Lower leg skin (tissue), 3 donors: ENCODE data around the gene TRAPPC5.

Source experiments
- POLR2A ChIP-seq, 2 donors: fragments of 450-650 bp; IDR thresholded peaks; one replicate each; pipeline ENCODE4 v1.6.1; 2016 to 2017; ENCODE audit warnings: antibody characterized with exemption in 2 of 2, mild to moderate bottlenecking in 1 of 2, moderate library complexity in 1 of 2
- TF ChIP-seq, protein P1 (sequence below), 3 donors: fragments of 450-650 bp; IDR thresholded peaks; one replicate each; pipeline ENCODE4 v1.5.1; 2016; ENCODE audit warnings: antibody characterized with exemption in 3 of 3, mild to moderate bottlenecking in 3 of 3, moderate library complexity in 2 of 3

DNA sequence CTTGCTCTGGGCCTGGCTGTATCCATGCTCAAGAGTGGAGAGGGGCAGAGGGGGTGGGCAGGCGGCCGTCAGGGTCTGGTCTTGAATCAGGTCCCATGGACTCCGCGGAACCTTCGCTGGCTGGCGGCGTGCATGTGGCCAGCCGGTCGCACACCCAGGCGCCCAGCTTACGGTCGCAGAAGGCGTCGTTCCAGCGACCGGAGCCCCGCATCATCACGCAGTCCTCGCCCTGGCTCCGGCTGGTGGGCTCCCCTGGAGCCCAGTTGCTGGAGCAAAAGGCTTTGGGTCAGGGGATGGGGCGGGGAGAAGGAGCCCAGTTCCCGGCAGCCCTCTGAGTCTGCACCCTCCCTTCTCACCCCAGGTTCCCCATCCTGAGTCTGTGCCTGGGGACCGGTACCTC is 8.5 kb downstream of the TRAPPC5 start:
- TF ChIP-seq POLR2A (IDR thresholded peaks at IDR 0.05), result no peak
- TF ChIP-seq, protein P1, sequence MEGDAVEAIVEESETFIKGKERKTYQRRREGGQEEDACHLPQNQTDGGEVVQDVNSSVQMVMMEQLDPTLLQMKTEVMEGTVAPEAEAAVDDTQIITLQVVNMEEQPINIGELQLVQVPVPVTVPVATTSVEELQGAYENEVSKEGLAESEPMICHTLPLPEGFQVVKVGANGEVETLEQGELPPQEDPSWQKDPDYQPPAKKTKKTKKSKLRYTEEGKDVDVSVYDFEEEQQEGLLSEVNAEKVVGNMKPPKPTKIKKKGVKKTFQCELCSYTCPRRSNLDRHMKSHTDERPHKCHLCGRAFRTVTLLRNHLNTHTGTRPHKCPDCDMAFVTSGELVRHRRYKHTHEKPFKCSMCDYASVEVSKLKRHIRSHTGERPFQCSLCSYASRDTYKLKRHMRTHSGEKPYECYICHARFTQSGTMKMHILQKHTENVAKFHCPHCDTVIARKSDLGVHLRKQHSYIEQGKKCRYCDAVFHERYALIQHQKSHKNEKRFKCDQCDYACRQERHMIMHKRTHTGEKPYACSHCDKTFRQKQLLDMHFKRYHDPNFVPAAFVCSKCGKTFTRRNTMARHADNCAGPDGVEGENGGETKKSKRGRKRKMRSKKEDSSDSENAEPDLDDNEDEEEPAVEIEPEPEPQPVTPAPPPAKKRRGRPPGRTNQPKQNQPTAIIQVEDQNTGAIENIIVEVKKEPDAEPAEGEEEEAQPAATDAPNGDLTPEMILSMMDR (IDR thresholded peaks at IDR 0.05), result no peak
